Gastroesophageal sphincter (tissue), 3 donors: Measurements from ENCODE around the gene TCEAL5.

ENCODE experiments used
- EP300 ChIP-seq: sonication (generic); formaldehyde crosslinking; IDR thresholded peaks from one replicate; pipeline ENCODE4 v1.6.1; 2017; ENCODE audit warnings: antibody characterized with exemption, mild to moderate bottlenecking
- POLR2A ChIP-seq, 2 donors: fragments of 450-650 bp; IDR thresholded peaks; one replicate each; pipeline ENCODE4 v1.6.1; 2017; ENCODE audit warnings: antibody characterized with exemption in 2 of 2, mild to moderate bottlenecking in 2 of 2, moderate library complexity in 1 of 2
- POLR2AphosphoS5 ChIP-seq: sonication (generic); formaldehyde crosslinking; IDR thresholded peaks from one replicate; pipeline ENCODE4 v1.6.1; 2017; ENCODE audit warnings: antibody characterized with exemption
- TF ChIP-seq, protein P1 (sequence below), 4 experiments: fragments of 200-600 bp in 2 of 4; fragments of 450-650 bp in 2 of 4; sonication (generic) in 1 of 4; IDR thresholded peaks; one replicate each; pipeline ENCODE4 v1.5.1; 2017 to 2019; ENCODE audit warnings: antibody characterized with exemption in 4 of 4, mild to moderate bottlenecking in 2 of 4, moderate library complexity in 2 of 4

DNA sequence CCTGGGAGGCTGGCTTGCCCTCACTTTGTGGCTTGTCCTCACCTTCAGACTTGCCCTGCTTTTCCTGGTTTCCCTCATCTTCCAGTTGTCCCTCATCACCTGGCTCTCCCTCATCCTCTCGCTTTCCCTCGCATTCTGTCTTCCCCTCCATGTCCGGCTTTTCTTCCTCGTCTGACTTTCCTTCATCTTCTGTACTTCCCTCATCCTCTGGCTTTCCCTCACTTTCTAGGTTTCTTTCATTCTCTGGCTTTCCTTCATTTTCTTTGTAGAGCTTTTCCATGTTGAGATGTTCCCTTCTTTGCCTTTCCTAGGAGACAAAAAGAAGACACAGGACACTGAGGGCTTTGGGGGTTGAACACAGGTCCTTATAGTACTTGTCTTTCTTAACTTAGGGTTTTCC lies 2.3 kb downstream of the TCEAL5 start:
- TF ChIP-seq POLR2AphosphoS5 (no peak), POLR2A (IDR thresholded peaks at IDR 0.05) (no peak), EP300 (no peak)
- TF ChIP-seq, protein P1, sequence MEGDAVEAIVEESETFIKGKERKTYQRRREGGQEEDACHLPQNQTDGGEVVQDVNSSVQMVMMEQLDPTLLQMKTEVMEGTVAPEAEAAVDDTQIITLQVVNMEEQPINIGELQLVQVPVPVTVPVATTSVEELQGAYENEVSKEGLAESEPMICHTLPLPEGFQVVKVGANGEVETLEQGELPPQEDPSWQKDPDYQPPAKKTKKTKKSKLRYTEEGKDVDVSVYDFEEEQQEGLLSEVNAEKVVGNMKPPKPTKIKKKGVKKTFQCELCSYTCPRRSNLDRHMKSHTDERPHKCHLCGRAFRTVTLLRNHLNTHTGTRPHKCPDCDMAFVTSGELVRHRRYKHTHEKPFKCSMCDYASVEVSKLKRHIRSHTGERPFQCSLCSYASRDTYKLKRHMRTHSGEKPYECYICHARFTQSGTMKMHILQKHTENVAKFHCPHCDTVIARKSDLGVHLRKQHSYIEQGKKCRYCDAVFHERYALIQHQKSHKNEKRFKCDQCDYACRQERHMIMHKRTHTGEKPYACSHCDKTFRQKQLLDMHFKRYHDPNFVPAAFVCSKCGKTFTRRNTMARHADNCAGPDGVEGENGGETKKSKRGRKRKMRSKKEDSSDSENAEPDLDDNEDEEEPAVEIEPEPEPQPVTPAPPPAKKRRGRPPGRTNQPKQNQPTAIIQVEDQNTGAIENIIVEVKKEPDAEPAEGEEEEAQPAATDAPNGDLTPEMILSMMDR (IDR thresholded peaks at IDR 0.05): no peak
